CD4-positive, alpha-beta T cell (primary cell): ENCODE results near the gene ARSI. TPM values are rescaled to one million over a fixed set of nuclear protein-coding genes. Genes with fewer than 3 reads are reported as not detected.
"Not testable (repeated sequence)": the region's sequence is repeated elsewhere in the genome, so short reads cannot be mapped to it uniquely, and the experiment has no call there.

Experiments
- ATAC-seq: fragments of 200-7000 bp; cut with Tn5 transposase; one replicate; pipeline ENCODE4 v1.10.0; 2022; ENCODE audit warnings: mild to moderate bottlenecking; ENCODE audit not compliant: poor library complexity
- CTCF ChIA-PET: fragments of 350-600 bp; sonication (Branson Sonifier 250); formaldehyde crosslinking; loops from one replicate; lab custom pipeline; 2021; ENCODE audit warnings: antibody characterized with exemption, inconsistent platforms; lab: Charles Lee
- POLR2A ChIA-PET: fragments of 350-600 bp; sonication (Branson Sonifier 250); formaldehyde crosslinking; loops from one replicate; lab custom pipeline; 2021; ENCODE audit warnings: antibody characterized with exemption, inconsistent platforms; lab: Charles Lee
- DNase-seq, 14 experiments: peaks; one replicate each; pipeline ENCODE4 v3.0.0-alpha.2; 2013 to 2020; ENCODE audit warnings: mixed read lengths in 2 of 14
- H3K27ac ChIP-seq, 2 donors: one replicate each; pipeline versions ENCODE4 v1.5.1 to v1.7.0; 2013; ENCODE audit warnings: low read length in 2 of 2, low read depth in 1 of 2, mild to moderate bottlenecking in 1 of 2
- H3K27me3 ChIP-seq, 2 experiments: 1 replicate in 1 of 2; 2 replicates in 1 of 2; pipeline versions ENCODE4 v1.6.1 to v1.7.0; 2013; ENCODE audit warnings: low read length in 2 of 2, control low read depth in 1 of 2, mild to moderate bottlenecking in 1 of 2, moderate library complexity in 1 of 2; ENCODE audit not compliant: insufficient read depth in 2 of 2, control insufficient read depth in 1 of 2
- H3K36me3 ChIP-seq: one replicate; pipeline ENCODE4 v1.6.1; 2013; ENCODE audit warnings: low read length, control low read depth; ENCODE audit not compliant: insufficient read depth
- H3K4me1 ChIP-seq: one replicate; pipeline ENCODE4 v1.6.1; 2013; ENCODE audit warnings: low read length, control low read depth; ENCODE audit not compliant: insufficient read depth
- H3K4me3 ChIP-seq: one replicate; pipeline ENCODE4 v1.5.1; 2013; ENCODE audit warnings: mild to moderate bottlenecking, low read length, moderate library complexity
- H3K9me3 ChIP-seq, 2 experiments: 1 replicate in 1 of 2; 2 replicates in 1 of 2; pipeline versions ENCODE4 v1.6.1 to v1.7.0; 2013; ENCODE audit warnings: low read length in 2 of 2, mild to moderate bottlenecking in 2 of 2, control low read depth in 1 of 2, moderate library complexity in 1 of 2; ENCODE audit not compliant: control insufficient read depth in 1 of 2, insufficient read depth in 1 of 2
- H3K27ac Mint-ChIP-seq: one replicate; pipeline ENCODE4 v1.8.0; 2020; ENCODE audit warnings: mixed read lengths
- H3K27me3 Mint-ChIP-seq: one replicate; pipeline ENCODE4 v1.8.0; 2021; ENCODE audit warnings: mixed read lengths
- H3K36me3 Mint-ChIP-seq: one replicate; pipeline ENCODE4 v1.8.0; 2021; ENCODE audit warnings: low read depth, mixed read lengths
- H3K4me1 Mint-ChIP-seq: one replicate; pipeline ENCODE4 v1.8.0; 2021; ENCODE audit warnings: low read depth, mixed read lengths
- H3K4me3 Mint-ChIP-seq: one replicate; pipeline ENCODE4 v1.8.0; 2020; ENCODE audit warnings: mild to moderate bottlenecking, mixed read lengths
- H3K9me3 Mint-ChIP-seq: one replicate; pipeline ENCODE4 v1.8.0; 2020; ENCODE audit warnings: mixed read lengths
- intact Hi-C, 2 experiments: fragments of 100-400 bp; cut with DNase I in 1 of 2; cut with micrococcal nuclease in 1 of 2; formaldehyde crosslinking; loops; one replicate each; pipeline versions ENCODE4 v1.15.1 to v1.9.0; 2023 to 2025; cut with DNase I, micrococcal nuclease
- total RNA-seq, 174 experiments: library from RNA in 2 of 174; stranded (reverse) in 2 of 174; gene quantifications; one replicate each; pipeline ENCODE4 v1.2.3 and lab custom pipeline; 2021 to 2026
- TF ChIP-seq, protein P1 (sequence below): fragments of 200-600 bp; IDR thresholded peaks from one replicate; pipeline ENCODE4 v1.8.0; 2022; ENCODE audit warnings: antibody characterized with exemption, mild to moderate bottlenecking

Gene ARSI
- total RNA-seq, 2 experiments from 2014 or later = 0.22 to 0.56 TPM

- Histone ChIP-seq H3K27me3 (no peaks in the 10 kb centered on the region), H3K4me1 (no peaks in the 10 kb centered on the region), H3K27ac (no peak overlapping the region), H3K9me3 (no peaks in the 10 kb centered on the region), H3K36me3 (no peaks in the 10 kb centered on the region), H3K4me3 (no peak overlapping the region)
- ATAC-seq (no peak), DNase-seq (no peak)
- Mint-ChIP-seq H3K4me3 (no peak overlapping the region), H3K9me3 (no peaks in the 10 kb centered on the region), H3K36me3 (no peaks in the 10 kb centered on the region), H3K27me3 (no peaks in the 10 kb centered on the region), H3K27ac (no peak overlapping the region), H3K4me1 (no peaks in the 10 kb centered on the region)
- intact Hi-C loops = no loop called here
- TF ChIP-seq, protein P1, sequence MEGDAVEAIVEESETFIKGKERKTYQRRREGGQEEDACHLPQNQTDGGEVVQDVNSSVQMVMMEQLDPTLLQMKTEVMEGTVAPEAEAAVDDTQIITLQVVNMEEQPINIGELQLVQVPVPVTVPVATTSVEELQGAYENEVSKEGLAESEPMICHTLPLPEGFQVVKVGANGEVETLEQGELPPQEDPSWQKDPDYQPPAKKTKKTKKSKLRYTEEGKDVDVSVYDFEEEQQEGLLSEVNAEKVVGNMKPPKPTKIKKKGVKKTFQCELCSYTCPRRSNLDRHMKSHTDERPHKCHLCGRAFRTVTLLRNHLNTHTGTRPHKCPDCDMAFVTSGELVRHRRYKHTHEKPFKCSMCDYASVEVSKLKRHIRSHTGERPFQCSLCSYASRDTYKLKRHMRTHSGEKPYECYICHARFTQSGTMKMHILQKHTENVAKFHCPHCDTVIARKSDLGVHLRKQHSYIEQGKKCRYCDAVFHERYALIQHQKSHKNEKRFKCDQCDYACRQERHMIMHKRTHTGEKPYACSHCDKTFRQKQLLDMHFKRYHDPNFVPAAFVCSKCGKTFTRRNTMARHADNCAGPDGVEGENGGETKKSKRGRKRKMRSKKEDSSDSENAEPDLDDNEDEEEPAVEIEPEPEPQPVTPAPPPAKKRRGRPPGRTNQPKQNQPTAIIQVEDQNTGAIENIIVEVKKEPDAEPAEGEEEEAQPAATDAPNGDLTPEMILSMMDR = no peak
- ChIA-PET POLR2A (no interaction called here), CTCF (no interaction called here)
Measured at GRCh38 chr5:150251504-150251903, 51.2 kb downstream of the ARSI start.

- no peaks in the 10 kb centered on the region for H3K36me3 Mint-ChIP-seq
Measured at GRCh38 chr5:150249744-150250143, 53.0 kb downstream of the ARSI start.

GRCh38 chr5:150248946-150249345 lies 53.8 kb downstream of the ARSI start:
- ChIA-PET POLR2A (no interaction called here), CTCF (no interaction called here)
- Mint-ChIP-seq H3K27ac (no peak overlapping the region), H3K4me3 (no peak overlapping the region), H3K4me1 (no peaks in the 10 kb centered on the region), H3K9me3 (no peaks in the 10 kb centered on the region), H3K36me3 (no peaks in the 10 kb centered on the region), H3K27me3 (no peaks in the 10 kb centered on the region)
- ATAC-seq = no peak
- Histone ChIP-seq H3K27me3 (no peaks in the 10 kb centered on the region), H3K27ac (no peak overlapping the region), H3K4me3 (no peak overlapping the region), H3K9me3 (no peaks in the 10 kb centered on the region), H3K4me1 (no peaks in the 10 kb centered on the region), H3K36me3 (no peaks in the 10 kb centered on the region)
- intact Hi-C loops = no loop called here
- no peak for DNase-seq
- TF ChIP-seq, protein P1 = no peak

More at GRCh38 chr5:150249744-150250143, 53.0 kb downstream of the ARSI start:
- ATAC-seq (no peak), DNase-seq (no peak)
- POLR2A ChIA-PET = no interaction called here
- no peaks in the 10 kb centered on the region for H3K4me1 Mint-ChIP-seq
- CTCF ChIA-PET = no interaction called here
- Histone ChIP-seq H3K36me3 (no peaks in the 10 kb centered on the region), H3K27ac (no peak overlapping the region), H3K27me3 (no peaks in the 10 kb centered on the region), H3K9me3 (no peaks in the 10 kb centered on the region), H3K4me1 (no peaks in the 10 kb centered on the region), H3K4me3 (no peak overlapping the region)
- H3K4me3 Mint-ChIP-seq = no peak overlapping the region
- H3K27me3 Mint-ChIP-seq = no peaks in the 10 kb centered on the region
- TF ChIP-seq, protein P1 = no peak
- H3K27ac Mint-ChIP-seq = no peak overlapping the region
- intact Hi-C loops = no loop called here
- H3K9me3 Mint-ChIP-seq = no peaks in the 10 kb centered on the region

DNA sequence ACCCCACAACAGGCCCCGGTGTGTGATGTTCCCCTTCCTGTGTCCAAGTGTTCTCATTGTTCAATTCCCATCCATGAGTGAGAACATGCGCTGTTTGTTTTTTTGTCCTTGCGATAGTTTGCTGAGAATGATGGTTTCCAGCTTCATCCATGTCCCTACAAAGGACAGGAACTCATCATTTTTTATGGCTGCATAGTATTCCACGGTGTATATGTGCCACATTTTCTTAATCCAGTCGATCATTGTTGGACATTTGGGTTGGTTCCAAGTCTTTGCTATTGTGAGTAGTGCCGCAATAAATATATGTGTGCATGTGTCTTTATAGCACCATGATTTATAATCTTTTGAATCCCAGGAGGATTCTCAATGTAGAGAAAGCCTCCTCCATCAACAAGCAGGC lies 54.2 kb downstream of the ARSI start:
- POLR2A ChIA-PET, CTCF ChIA-PET, intact Hi-C loops, H3K27ac ChIP-seq, DNase-seq, H3K27me3 Mint-ChIP-seq, H3K36me3 ChIP-seq, H3K27me3 ChIP-seq, H3K9me3 ChIP-seq, H3K4me3 ChIP-seq, H3K4me3 Mint-ChIP-seq, H3K9me3 Mint-ChIP-seq, ATAC-seq, H3K36me3 Mint-ChIP-seq, H3K4me1 Mint-ChIP-seq, H3K27ac Mint-ChIP-seq, H3K4me1 ChIP-seq: not testable (repeated sequence)
